K562 (cell line): ENCODE data around the gene DAPK2. TPM values are rescaled to one million over a fixed set of nuclear protein-coding genes. Genes with fewer than 3 reads are reported as not detected.

Source experiments
- CHD1 ChIP-seq: fragments of 200-600 bp; sonication (generic); IDR thresholded peaks from one replicate; pipeline ENCODE4 v1.6.1; 2012; ENCODE audit warnings: mild to moderate bottlenecking, moderate library complexity, low read length, inconsistent platforms
- CTBP1 ChIP-seq: fragments of 450-650 bp; IDR thresholded peaks from 2 replicates; pipeline ENCODE4 v1.6.1; 2016; ENCODE audit warnings: borderline replicate concordance
- MECOM ChIP-seq: fragments of 250-450 bp; sonication (Bioruptor Pico); IDR thresholded peaks from 2 replicates; pipeline ENCODE4 v1.8.0; 2022; ENCODE audit warnings: inconsistent platforms
- POLR2G ChIP-seq: fragments of 200-400 bp; formaldehyde crosslinking; IDR thresholded peaks from 2 replicates; pipeline ENCODE4 v1.6.1; 2017; ENCODE audit warnings: low read depth, mild to moderate bottlenecking, antibody characterized with exemption, low read length, moderate library complexity
- polyA plus RNA-seq, 8 experiments: library from polyadenylated mRNA; depleted of rRNA in 4 of 8; stranded (reverse) in 5 of 8; unstranded in 3 of 8; fragments of >200 nt; fragmentation: Nextera tagmentation in 2 of 8; fragmentation: Illumina TruSeq in 1 of 8; extraction: Ambion mirVana in 2 of 8; extraction: Trizol in 1 of 8; gene quantifications; 2 replicates each; pipeline versions ENCODE4 v1.2.1 to v1.2.3, GENCODE V29; 2011 to 2014; ENCODE audit warnings: inconsistent platforms in 1 of 8, missing spikeins in 1 of 8
- total RNA-seq, 7 experiments: library from RNA; depleted of rRNA in 6 of 7; stranded (reverse); fragments of >200 nt in 6 of 7; fragmentation: Illumina TruSeq in 2 of 7; extraction: Trizol in 2 of 7; gene quantifications; 2 replicates each; pipeline versions ENCODE4 v1.2.1 to v1.2.3, GENCODE V29; 2011 to 2021; ENCODE audit warnings: low replicate concordance in 1 of 7
- TF ChIP-seq, protein P1 (sequence below): fragments of 450-650 bp; IDR thresholded peaks from 2 replicates; pipeline ENCODE4 v1.6.1; 2016; ENCODE audit warnings: low read depth
- TF ChIP-seq, protein P2 (sequence below): fragments of 450-650 bp; formaldehyde crosslinking; IDR thresholded peaks from 2 replicates; pipeline ENCODE4 v1.4.0; 2020; ENCODE audit warnings: mild to moderate bottlenecking, moderate library complexity

DAPK2 gene
- total and polyA plus RNA-seq, 9 of the 15 experiments (the other 6 are each of a cell fraction or from before 2014, with no cell fraction given), result 0.14 to 5.2 (median 2.2) TPM

DNA sequence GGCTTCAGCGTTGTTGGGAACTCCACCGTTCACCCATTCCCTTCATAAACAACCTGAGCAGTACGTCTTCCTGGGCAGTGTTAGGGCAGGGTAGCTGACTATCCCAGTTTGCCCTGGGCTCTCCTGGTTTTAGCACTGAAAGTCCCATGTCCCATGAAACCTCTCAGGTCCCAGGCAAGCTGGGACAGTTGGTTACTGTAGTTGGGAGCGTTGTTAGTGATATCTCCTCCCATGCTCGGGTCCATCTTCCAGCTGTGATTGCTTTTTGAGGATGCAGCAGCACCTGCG, 151.7 kb downstream of the DAPK2 start (continued):
- TF ChIP-seq, protein P1, sequence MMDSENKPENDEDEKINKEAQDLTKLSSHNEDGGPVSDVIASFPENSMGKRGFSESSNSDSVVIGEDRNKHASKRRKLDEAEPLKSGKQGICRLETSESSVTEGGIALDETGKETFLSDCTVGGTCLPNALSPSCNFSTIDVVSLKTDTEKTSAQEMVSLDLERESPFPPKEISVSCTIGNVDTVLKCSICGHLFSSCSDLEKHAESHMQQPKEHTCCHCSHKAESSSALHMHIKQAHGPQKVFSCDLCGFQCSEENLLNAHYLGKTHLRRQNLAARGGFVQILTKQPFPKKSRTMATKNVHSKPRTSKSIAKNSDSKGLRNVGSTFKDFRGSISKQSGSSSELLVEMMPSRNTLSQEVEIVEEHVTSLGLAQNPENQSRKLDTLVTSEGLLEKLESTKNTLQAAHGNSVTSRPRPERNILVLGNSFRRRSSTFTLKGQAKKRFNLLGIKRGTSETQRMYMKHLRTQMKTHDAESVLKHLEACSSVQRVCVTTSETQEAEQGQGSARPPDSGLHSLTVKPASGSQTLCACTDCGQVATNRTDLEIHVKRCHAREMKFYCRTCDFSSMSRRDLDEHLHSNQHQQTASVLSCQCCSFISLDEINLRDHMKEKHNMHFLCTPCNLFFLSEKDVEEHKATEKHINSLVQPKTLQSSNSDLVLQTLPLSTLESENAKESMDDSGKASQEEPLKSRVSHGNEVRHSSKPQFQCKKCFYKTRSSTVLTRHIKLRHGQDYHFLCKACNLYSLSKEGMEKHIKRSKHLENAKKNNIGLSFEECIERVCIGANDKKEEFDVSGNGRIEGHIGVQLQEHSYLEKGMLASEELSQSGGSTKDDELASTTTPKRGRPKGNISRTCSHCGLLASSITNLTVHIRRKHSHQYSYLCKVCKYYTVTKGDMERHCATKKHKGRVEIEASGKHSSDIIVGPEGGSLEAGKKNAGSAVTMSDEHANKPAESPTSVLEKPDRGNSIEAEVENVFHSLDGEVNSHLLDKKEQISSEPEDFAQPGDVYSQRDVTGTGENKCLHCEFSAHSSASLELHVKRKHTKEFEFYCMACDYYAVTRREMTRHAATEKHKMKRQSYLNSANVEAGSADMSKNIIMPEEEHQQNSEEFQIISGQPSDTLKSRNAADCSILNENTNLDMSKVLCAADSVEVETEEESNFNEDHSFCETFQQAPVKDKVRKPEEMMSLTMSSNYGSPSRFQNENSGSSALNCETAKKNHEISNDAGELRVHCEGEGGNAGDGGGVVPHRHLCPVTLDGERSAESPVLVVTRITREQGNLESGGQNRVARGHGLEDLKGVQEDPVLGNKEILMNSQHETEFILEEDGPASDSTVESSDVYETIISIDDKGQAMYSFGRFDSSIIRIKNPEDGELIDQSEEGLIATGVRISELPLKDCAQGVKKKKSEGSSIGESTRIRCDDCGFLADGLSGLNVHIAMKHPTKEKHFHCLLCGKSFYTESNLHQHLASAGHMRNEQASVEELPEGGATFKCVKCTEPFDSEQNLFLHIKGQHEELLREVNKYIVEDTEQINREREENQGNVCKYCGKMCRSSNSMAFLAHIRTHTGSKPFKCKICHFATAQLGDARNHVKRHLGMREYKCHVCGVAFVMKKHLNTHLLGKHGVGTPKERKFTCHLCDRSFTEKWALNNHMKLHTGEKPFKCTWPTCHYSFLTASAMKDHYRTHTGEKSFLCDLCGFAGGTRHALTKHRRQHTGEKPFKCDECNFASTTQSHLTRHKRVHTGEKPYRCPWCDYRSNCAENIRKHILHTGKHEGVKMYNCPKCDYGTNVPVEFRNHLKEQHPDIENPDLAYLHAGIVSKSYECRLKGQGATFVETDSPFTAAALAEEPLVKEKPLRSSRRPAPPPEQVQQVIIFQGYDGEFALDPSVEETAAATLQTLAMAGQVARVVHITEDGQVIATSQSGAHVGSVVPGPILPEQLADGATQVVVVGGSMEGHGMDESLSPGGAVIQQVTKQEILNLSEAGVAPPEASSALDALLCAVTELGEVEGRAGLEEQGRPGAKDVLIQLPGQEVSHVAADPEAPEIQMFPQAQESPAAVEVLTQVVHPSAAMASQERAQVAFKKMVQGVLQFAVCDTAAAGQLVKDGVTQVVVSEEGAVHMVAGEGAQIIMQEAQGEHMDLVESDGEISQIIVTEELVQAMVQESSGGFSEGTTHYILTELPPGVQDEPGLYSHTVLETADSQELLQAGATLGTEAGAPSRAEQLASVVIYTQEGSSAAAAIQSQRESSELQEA, result no peak
- TF ChIP-seq CHD1 (peak; percentile 9), MECOM (no peak), CTBP1 (peak; percentile 58; the same call in 1 of the 2 replicates), POLR2G (0 out of 2 replicates have a peak, but pooled peaks have one; percentile 7)
- TF ChIP-seq, protein P2, sequence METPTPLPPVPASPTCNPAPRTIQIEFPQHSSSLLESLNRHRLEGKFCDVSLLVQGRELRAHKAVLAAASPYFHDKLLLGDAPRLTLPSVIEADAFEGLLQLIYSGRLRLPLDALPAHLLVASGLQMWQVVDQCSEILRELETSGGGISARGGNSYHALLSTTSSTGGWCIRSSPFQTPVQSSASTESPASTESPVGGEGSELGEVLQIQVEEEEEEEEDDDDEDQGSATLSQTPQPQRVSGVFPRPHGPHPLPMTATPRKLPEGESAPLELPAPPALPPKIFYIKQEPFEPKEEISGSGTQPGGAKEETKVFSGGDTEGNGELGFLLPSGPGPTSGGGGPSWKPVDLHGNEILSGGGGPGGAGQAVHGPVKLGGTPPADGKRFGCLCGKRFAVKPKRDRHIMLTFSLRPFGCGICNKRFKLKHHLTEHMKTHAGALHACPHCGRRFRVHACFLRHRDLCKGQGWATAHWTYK, result no peak
- TF ChIP-seq, all 486 proteins: peak for 8
